GM21367 (cell line): ENCODE data around the gene HYCC2.
"Not testable (repeated sequence)": the region's sequence is repeated elsewhere in the genome, so short reads cannot be mapped to it uniquely, and the experiment has no call there.

Source experiments
- ATAC-seq: cut with Tn5 transposase; IDR thresholded peaks from one replicate; pipeline ENCODE4 v1.9.1; 2021; ENCODE audit not compliant: unreplicated experiment

The HYCC2 gene

DNA sequence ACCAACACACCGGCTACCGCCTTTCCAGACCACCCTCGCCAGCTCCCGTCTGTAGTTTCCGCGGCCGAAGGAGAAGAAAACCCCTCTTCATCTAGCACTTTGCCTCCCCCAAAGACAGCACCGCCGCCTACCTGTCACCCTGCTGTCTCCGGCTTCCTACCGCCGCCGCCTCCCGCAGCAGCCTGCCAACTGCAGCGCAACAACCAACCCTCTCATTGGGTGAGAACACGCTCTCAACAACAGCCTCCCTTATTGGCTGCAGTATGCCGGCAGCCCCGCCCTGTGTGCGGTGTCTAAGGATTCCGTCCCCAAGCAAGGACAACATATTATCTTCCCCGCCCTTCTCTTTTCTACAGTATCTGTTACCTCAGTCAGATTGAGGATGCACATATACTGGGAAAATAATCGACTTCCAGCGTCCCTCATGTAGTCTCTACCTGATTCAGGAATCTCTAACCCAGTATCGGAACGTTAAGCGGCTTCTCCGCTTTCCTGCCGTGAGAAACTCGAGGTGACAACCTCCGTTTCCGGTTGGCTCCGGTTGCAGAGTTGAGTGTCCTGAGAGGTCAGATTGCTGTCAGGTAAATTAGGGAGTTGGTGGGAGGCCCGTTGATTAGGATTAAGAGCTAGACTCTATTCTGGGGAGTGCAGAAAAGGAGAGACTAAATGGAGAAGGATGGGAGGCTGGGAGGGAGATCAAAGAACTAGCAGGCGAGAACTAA, at the start of gene HYCC2, which contains the start of gene NDUFB3:
Gene HYCC2, minus strand, starts transcription at position 193 of the 722 bp plus-strand sequence. CDS start 47,662 bp downstream, outside the sequence.
Gene NDUFB3, plus strand, starts transcription at position 523 of the 722 bp plus-strand sequence. CDS start 6,882 bp downstream, outside the sequence.
- ATAC-seq: peak; percentile 95

DNA sequence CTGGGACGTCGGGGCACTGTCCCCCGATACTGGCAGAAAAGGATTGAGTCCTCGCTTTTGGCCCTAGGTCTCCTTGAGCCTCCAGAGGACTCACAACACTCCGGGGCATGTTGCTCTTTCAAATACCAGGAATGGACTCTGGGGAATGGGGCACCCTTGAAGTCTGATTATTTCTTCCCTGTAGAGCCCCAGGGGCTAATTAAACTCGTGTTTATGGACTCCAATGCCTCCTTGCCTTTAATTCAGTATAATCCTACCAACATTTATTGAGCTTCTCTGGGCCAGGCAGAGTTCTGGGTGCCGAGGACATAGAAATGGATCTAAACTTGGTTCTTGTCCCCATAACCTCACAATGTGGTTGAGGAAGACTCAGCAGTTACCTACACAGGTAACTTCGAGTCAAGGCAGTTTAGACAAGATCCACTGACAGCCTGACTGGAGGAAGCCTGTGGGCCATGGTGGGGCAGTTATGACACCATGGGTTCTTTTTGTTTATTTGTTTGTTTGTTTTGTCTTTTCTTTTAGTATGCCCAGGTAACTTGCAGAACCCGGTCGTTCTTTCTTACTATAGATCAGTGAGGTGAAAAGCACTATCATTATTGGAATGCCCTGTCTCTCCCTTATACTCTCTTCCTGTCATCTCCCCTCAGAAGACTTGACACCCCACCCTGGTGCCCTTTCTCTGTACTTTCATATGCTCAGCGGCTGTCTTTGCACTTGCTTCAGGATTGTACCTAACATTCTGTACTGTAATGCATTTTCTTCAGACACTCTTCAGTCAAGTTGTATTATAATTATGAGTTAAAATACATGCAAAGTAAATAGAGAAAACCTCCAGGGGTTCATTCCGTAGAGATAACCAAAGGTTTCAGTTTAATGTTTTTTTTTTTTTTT, 47.7 kb upstream of the HYCC2 start:
- no peak for ATAC-seq

DNA sequence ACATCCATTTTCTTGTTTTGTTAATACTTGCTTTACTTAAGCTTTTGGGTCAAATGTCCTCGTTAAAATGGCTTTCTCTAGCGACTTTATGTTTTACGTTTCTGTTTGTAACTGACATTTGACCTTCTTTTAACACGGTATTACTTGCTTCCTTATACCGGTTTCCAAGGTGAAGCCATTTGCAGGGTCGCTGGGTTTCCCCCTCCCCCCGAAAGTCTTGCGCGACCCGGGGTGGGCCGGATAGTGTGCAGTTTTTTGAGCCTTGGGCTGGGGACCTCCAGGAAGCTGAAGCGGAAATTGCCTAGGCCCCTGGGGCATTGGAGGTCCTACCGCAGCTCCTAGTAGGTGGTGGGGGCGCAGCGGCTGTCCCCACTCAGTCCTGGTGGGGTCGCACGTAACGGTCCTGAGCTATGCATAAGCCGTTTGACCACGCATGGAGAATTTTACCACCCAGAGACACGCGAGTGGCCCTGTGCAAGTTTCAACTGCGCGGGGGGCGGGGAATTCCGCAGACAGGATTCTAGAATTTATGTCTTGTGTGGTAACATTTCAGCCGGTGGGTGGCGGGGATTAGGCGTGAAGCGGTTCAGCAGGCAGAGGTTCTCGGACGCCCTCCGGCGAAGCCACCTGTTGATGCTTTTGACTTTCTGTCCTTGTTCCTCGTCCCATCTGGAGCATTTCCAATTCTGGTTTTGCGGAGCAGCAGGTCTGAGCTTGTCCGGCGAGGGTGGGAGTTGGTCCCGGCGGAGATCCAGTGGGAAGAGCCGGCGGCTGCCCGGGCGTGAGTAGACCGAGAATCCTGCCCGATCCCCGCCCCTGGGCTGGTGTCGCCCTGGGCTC, 46.9 kb upstream of the HYCC2 start:
- peak; percentile 40 for ATAC-seq

DNA sequence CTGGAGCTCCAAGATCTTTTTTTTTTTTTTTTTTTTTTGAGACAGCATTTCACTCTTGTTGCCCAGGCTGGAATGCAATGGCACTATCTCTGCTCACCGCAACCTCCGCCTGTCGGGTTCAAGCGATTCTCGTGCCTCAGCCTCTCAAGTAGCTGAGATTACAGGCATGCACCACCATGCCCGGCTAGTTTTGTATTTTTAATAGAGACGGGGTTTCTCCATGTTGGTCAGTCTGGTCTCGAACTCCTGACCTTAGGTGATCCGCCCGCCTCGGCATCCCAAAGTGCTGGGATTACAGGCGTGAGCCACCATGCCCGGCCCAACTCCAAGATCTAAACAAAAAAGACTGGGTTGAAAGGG, 46.2 kb upstream of the HYCC2 start:
- not testable (repeated sequence) for ATAC-seq

DNA sequence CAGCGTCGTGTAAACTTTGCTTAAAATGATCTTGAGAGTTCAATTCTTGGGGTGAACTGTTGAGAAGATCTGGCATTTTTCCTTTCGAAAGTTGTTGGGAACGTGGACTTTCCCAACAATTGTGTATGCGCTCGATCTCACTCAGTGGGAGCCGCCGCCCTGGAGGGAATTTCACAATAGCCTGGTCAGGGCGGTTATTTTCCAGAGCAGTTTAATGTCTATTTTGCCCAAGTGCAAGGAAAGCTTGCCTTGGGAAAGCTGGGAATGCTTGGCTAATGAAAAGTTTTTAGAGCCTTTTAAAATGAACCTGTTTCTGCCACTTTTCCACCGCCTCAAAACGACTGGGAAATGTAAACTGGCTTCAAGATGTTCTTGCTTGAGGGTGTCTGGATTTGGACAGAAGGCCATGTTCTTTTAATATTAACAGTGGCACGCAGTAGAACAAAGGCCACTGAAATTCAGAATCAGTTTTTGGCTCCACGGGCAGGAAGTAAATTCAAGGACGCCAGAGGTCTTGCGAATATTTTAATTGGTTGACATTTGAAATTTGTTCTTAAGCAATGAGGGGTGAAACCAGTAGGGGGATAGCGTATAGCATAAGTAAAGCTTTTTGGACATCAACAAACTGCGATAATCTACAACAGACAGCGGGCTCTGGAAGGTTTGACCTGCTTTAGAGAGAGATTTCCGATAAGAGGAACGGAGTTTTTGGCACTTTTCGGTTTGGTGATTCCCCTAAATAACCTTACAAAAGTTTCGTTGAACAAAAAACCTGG, 45.7 kb upstream of the HYCC2 start:
- ATAC-seq: no peak

DNA sequence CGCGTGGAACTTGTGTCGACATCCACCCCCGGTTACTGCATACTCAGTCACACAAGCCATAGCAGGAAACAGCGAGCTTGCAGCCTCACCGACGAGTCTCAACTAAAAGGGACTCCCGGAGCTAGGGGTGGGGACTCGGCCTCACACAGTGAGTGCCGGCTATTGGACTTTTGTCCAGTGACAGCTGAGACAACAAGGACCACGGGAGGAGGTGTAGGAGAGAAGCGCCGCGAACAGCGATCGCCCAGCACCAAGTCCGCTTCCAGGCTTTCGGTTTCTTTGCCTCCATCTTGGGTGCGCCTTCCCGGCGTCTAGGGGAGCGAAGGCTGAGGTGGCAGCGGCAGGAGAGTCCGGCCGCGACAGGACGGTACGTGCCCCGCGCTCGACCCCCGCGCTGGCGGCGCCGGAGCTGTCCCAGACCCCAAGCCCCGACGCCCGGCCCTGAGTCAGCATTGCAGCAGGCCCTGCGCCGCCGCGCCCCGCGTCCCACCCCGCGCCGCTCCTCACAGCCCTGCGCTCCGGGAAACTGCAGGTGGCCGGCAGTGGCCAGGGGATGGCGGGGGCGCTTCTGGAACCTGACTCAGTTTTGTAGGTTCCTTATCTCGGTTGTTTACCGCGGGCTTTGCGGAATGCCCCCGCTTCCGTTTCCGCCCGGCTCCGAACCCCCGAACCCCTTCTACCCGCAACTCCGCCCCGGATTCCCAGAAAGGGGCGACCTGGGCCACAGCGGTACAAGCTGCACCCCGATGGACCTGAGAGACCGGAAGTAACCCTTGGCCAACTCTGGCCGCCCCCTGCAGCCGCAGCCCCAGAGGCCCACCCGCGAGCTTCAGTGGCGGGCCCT, 44.9 kb upstream of the HYCC2 start, which contains the start of gene CFLAR:
Gene CFLAR, plus strand, starts transcription at position 50 of the 844 bp plus-strand sequence. CDS start 13,702 bp downstream, outside the sequence.
- ATAC-seq: peak; percentile 32

DNA sequence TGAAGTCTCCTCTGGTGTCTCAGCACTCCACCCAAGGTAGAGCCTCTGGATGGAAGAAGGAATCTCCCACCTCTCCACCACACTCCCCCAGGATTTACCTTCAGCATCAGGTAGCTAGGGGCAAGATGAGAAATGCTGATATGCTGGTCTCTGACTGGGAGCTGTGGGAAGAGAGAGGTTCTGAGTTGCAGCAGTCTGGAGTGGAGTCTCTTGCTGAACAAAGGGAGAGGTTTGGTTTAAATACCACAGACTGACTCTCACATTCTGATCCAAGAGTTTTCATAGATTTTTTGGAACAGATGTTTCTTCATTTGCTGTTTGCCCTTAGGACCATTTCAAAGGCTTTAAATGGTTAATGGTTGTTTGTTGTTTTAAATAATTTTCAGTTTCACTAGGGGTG, 43.4 kb upstream of the HYCC2 start:
- ATAC-seq: no peak

DNA sequence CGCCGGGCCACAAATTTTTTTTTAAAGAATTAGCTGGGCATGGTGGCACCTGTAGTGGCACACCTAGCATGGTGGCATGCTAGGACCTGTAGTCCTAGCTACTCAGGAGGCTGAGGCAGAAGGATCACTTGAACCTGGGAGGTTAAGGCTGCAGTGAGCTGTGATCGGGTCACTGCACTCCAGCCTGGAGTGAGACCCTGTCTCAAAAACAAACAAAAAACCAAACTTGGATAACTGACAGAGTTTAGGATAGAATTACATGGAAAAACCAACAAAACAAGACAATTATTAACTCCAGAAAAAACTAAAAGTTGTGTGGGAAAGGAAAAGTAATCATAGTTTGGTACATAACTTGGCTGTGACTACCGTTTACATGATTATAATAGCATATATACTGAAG, 42.9 kb upstream of the HYCC2 start:
- ATAC-seq: no peak

DNA sequence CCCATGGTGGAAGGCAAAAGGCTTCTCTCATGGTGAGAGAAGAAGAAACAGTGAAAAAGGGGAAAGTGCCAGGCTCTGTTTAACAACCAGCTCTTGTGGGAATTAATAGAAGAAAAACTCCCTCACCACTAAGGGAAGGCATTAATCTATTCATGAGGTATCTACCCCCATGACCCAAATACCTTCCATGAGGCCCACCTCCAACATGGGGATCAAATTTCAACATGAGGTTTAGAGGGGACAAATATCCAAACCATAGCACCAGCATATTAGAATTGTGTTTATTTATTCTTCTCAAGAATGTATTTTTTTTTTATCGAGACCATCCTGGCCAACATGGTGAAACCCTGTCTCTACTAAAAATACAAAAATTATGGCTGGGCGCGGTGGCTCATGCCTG, 39.6 kb upstream of the HYCC2 start:
- no peak for ATAC-seq

DNA sequence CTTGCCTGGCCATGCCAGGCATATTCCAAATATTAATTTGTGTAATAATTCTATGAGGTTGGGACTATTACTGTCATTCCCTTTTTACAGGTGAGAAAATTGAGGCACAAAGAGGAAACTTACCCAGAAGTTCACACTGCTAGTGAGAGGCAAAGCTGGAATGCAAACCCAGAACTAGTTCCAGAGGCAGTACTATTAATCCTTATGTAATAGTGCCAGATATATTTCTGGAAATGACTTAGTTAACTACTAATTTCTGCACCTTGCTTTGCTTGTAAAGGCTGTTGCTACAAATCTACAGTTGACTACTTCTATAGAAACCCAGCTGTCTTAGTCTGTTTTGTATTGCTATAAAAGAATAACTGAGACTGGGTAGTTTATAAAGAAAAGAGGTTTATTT, 39.1 kb upstream of the HYCC2 start:
- ATAC-seq: no peak

DNA sequence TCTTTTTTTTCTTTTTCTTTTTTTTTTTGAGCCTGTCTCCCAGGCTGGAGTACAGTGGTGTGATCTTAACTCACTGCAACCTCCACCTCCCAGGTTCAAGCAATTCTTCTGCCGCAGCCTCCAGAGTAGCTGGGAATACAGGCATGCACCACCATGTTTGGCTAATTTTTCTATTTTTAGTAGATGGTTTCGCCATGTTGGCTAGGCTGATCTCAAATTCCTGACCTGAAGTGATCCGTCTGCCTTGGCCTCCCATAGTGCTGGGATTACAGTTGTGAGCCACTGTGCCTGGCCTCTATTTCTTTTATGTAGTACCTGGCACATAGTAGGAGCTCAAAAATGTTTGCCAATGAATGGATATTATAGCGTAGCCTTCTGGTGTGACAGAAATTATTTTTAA, 37.7 kb upstream of the HYCC2 start:
- ATAC-seq: no peak

DNA sequence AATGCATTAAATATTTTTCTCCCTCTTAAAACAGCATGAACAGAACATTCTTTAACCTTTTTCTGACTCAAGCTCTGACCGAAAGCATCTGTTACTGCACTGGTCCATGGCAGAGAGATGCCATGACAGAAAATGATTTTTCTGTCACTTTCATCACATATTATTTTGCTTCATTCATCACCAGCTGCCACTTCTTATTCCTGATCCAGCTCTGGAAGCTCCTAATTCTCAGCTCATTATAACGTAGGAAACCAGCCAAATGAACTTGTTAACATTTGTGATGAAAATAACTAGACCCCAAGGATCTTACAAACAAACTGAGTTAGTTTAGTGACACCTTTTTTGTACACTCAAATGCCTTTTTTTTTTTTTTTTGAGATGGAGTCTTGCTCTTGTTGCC, 36.9 kb upstream of the HYCC2 start:
- no peak for ATAC-seq

DNA sequence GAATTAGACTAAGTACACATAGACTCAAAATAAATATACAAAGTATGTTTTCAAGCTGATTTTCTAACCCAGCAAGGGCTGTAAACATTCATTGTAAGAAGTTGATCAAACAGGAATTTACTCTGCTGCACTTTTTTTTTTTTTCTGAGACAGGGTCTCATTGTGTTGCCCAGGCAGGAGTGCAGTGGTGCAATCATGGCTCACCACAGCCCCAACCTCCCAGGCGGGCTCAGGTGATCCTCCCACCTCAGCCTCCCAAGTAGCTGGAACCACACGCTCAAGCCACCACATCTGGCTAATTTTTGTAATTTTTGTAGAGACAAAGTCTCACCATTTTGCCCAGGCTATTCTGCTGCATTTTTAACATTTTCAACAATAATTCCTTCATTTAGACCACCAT, 36.2 kb upstream of the HYCC2 start:
- ATAC-seq: no peak

DNA sequence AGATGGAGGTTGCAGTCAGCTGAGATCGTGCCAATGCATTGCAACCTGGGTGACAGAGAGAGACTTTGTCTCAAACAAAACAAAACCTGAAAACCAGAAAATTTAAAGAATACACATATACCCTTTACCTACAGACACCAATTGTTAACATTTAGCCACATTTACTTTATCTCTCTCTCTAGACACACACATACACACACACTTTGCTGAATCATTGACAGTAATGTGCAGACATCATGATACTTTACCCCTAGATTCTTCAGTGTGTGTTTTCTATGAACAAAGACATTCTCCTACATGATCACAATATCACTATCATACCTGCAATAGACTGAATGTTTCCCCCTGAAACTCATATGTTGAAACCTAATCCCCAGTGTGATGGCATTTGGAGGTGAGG, 34.3 kb upstream of the HYCC2 start:
- no peak for ATAC-seq

DNA sequence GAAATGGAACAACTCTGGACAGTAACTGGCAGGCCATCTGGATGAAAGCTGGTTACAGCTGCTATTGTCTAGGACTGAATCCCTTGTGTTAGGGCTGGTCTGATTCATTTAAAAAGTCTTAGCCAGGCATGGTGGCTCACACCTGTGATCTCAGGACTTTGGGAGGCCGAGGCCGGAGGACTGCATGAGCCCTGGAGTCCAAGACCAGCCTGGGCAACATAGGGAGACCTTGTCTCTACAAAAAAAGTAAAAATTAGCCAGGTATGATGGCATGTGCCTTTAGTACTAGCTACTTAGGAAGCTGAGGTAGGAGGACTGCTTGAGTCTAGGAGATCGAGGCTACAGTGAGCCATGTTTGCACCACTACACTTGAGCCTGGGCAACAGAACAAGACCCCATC, 29.0 kb upstream of the HYCC2 start:
- no peak for ATAC-seq

DNA sequence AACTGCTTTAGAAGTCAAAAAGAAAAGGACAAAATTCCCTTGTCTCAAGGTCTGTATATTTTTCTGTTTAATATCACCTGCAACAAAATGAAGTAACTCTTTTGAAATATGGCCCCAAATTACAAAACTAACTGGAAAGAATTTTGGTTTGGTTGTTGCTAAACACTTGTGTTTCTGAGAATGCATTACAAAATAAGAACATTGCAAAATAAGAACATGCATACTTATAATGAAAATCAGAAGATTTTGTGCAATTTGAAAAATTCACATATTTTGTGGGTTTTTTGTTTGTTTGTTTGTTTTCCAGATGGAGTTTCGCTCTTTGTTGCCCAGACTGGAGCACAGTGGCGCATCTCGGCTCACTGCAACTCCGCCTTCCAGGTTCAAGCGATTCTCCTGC, 22.1 kb upstream of the HYCC2 start:
- no peak for ATAC-seq

DNA sequence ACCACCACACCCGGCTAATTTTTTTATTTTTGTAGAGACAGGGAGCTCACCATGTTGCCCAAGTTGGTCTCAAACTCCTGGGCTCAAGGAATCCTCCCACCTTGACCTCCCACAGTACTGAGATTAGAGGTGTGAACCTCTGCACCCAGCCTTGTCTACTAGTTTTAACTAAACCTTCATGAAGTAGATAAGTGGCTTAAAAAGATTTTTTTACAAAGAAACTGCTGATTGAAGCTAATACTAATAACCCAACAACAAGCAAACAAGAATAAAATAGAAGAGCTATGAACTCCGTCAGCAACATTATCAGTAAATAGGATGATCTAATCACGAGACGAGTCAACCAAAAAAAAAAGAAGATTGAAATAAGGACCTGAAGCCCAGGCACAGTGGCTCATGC, 19.1 kb upstream of the HYCC2 start:
- no peak for ATAC-seq

DNA sequence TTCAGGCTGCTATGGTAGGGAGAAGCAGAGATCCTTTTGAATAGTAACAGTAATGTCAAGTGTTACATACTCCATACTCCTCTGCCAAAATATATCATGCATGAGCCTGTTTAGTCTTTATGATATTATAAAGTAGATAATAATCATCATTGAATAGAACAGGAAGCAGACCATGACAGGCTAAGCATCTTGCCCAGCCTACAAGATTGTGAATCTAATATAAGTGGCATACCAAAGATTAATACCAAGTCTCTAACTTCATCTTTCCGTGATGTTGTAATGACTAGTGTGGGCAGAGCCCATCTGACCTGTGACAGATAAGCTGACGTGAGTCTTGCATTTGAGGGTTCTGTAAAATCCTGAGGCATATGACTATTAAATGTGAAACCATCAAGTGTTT, 13.4 kb upstream of the HYCC2 start:
- ATAC-seq: no peak

DNA sequence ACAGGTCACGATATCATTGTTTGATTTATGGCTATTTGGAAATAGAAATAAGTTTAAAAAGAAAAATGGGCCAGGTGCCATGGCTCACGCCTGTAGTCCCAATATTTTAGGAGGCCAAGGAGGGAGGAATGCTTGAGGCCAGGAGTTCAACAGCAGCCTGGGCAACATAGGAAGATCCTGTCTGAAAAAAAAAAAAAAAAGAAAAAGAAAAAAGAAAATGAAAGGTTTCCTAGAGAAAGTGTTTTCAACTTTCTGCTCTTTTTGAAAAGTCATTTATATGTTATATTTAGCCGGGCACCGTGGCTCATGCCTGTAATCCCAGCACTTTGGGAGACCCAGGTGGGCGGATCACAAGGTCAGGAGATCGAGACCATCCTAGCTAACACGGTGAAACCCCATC, 3.5 kb upstream of the HYCC2 start:
- ATAC-seq: no peak

DNA sequence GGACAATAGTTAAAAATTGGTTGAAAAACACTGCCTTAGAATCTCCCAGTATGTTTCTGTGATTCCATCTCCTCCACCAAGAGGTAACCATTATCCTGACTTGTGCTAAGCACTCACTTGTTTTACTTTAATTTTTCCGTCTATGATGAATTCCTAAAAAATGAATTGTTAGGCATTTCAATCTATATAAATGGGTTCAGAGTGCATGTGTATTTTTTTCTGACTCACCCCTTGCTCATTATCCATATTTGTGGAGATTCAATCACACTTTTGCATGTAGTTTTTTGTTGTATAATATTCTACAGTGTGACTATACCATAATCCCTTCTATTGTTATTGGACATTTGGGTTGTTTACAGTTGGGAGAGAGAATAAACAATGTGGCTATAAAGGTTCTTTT, 1.6 kb upstream of the HYCC2 start:
- no peak for ATAC-seq
